ENCODE results near the gene PBRM1. TPM values are rescaled to one million over a fixed set of nuclear protein-coding genes. Genes with fewer than 3 reads are reported as not detected.
"Not testable (repeated sequence)": the region's sequence is repeated elsewhere in the genome, so short reads cannot be mapped to it uniquely, and the experiment has no call there.

Gene PBRM1
- total RNA-seq, 1 experiment from 2014 or later: 42.8 TPM

DNA sequence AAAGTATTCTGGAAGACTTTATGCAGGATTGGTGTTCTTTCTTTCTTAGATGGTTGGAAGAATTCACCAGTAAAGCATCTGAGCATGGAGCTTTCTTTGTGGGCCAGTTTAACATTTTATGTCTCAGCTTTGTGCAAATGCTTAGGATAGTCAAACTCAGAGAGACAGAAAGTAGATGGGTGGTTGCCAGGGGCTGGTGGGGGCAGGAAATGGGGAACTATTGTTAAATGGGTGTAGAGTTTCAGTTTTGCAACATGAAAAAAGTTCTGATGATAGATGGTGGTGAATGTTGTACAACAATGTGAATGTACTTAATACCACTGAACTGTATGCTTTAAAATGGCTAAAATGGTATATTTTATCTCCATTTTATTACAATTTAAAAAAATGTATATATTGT is 45.0 kb upstream of the PBRM1 start:
- ChIA-PET CTCF (no interaction called here), POLR2A (ENCODE audit: unreplicated experiment) (no interaction called here)
- Histone ChIP-seq H3F3A (ENCODE audit: insufficient read depth, low read depth) (no peaks in the 10 kb centered on the region), H3K4me3 (no peak overlapping the region), H3K4me1 (replicated peaks; ENCODE audit: insufficient read depth) (no peaks in the 10 kb centered on the region), H3K79me2 (ENCODE audit: low read depth) (no peaks in the 10 kb centered on the region), H2AFZ (no peak overlapping the region), H4K20me1 (ENCODE audit: insufficient read depth) (no peaks in the 10 kb centered on the region), H3K27me3 (ENCODE audit: insufficient read depth, low read depth) (no peaks in the 10 kb centered on the region), H3K9me3 (ENCODE audit: insufficient read depth, low read depth) (peaks cover 21% of the 10 kb centered on the region), H3K9me2 (ENCODE audit: insufficient read depth) (no peaks in the 10 kb centered on the region), H3K36me3 (ENCODE audit: low read depth) (peaks cover 37% of the 10 kb centered on the region), H3K4me2 (no peak overlapping the region), H3K27ac (no peak overlapping the region)
- intact Hi-C loops (cut with micrococcal nuclease; ENCODE audit: unreplicated experiment): no loop called here
- DNase-seq: no peak
- BruUV-seq (replicated peaks): no TSS peak
- no peak for TF ChIP-seq EZH2 (IDR thresholded peaks at IDR 0.05; ENCODE audit: low read depth)
- TF ChIP-seq, protein P1, sequence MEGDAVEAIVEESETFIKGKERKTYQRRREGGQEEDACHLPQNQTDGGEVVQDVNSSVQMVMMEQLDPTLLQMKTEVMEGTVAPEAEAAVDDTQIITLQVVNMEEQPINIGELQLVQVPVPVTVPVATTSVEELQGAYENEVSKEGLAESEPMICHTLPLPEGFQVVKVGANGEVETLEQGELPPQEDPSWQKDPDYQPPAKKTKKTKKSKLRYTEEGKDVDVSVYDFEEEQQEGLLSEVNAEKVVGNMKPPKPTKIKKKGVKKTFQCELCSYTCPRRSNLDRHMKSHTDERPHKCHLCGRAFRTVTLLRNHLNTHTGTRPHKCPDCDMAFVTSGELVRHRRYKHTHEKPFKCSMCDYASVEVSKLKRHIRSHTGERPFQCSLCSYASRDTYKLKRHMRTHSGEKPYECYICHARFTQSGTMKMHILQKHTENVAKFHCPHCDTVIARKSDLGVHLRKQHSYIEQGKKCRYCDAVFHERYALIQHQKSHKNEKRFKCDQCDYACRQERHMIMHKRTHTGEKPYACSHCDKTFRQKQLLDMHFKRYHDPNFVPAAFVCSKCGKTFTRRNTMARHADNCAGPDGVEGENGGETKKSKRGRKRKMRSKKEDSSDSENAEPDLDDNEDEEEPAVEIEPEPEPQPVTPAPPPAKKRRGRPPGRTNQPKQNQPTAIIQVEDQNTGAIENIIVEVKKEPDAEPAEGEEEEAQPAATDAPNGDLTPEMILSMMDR (conservative IDR thresholded peaks at IDR 0.05): no peak

DNA sequence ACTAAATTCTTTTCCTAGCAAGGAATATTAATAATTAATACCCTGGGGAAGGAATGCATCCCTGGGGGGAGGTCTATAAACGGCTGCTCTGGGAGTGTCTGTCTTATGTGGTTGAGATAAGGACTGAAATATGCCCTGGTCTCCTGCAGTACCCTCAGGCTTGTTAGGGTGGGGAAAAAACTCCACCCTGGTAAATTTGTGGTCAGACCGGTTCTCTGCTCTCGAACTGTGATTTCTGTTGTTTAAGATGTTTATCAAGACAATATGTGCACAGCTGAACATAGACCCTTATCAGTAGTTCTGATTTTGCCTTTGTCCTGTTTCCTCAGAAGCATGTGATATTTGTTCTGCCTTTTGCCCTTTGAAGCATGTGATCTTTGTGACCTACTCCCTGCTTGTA is 43.0 kb upstream of the PBRM1 start:
- H3K4me3 ChIP-seq; H3K4me2 ChIP-seq; BruUV-seq (replicated peaks); H3K9me2 ChIP-seq (ENCODE audit: insufficient read depth); H3F3A ChIP-seq (ENCODE audit: insufficient read depth, low read depth); H3K79me2 ChIP-seq (ENCODE audit: low read depth); H3K4me1 ChIP-seq (replicated peaks; ENCODE audit: insufficient read depth); CTCF ChIA-PET; H3K27ac ChIP-seq; H4K20me1 ChIP-seq (ENCODE audit: insufficient read depth); intact Hi-C loops (cut with micrococcal nuclease; ENCODE audit: unreplicated experiment); H2AFZ ChIP-seq; H3K27me3 ChIP-seq (ENCODE audit: insufficient read depth, low read depth); POLR2A ChIA-PET (ENCODE audit: unreplicated experiment); DNase-seq: not testable (repeated sequence)
- Histone ChIP-seq H3K36me3 (ENCODE audit: low read depth) (peaks cover 26% of the 10 kb centered on the region; the same call in 1 of the 2 replicates), H3K9me3 (ENCODE audit: insufficient read depth, low read depth) (peaks cover 21% of the 10 kb centered on the region)

DNA sequence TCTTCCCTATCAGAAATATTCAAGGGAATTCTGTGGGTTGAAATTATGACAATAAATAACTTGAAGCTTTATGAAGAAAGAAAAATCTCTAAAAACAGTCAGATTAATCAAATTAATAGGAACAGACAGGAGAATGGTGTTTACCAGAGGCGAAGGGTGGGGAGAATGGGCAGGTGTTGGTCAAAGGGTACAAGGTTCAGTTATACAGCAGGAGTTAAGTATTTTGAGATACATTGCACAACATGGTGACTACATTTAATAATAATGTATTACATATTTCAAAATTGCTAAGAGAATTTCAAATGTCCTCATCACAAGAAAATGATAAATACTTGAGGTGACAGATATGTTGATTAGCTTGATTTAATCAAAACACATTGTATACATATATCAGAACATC is 38.8 kb upstream of the PBRM1 start:
- H3K27me3 ChIP-seq (ENCODE audit: insufficient read depth, low read depth): no peaks in the 10 kb centered on the region
- BruUV-seq (replicated peaks): no TSS peak
- H3F3A ChIP-seq (ENCODE audit: insufficient read depth, low read depth): peaks cover 7% of the 10 kb centered on the region; the same call in 1 of the 2 replicates
- no peak overlapping the region for H2AFZ ChIP-seq
- no peaks in the 10 kb centered on the region for H3K9me2 ChIP-seq (ENCODE audit: insufficient read depth)
- H3K4me2 ChIP-seq: no peak overlapping the region
- peaks cover 9% of the 10 kb centered on the region; the same call in 1 of the 2 replicates for H3K36me3 ChIP-seq (ENCODE audit: low read depth)
- CTCF ChIA-PET: no interaction called here
- no peaks in the 10 kb centered on the region for H4K20me1 ChIP-seq (ENCODE audit: insufficient read depth)
- H3K4me1 ChIP-seq (replicated peaks; ENCODE audit: insufficient read depth): no peaks in the 10 kb centered on the region
- H3K79me2 ChIP-seq (ENCODE audit: low read depth): no peaks in the 10 kb centered on the region
- H3K4me3 ChIP-seq: no peak overlapping the region
- TF ChIP-seq, protein P1 (conservative IDR thresholded peaks at IDR 0.05): no peak
- TF ChIP-seq EZH2 (IDR thresholded peaks at IDR 0.05; ENCODE audit: low read depth): no peak
- POLR2A ChIA-PET (ENCODE audit: unreplicated experiment): interaction anchor here (0.6 kb wide), 1 partner anchor 31 kb away, joined by 3 read pairs; no protein-coding TSS in a partner anchor
- intact Hi-C loops (cut with micrococcal nuclease; ENCODE audit: unreplicated experiment): no loop called here
- H3K9me3 ChIP-seq (ENCODE audit: insufficient read depth, low read depth): peaks cover 11% of the 10 kb centered on the region; the same call in 1 of the 2 replicates
- DNase-seq: no peak
- no peak overlapping the region for H3K27ac ChIP-seq

DNA sequence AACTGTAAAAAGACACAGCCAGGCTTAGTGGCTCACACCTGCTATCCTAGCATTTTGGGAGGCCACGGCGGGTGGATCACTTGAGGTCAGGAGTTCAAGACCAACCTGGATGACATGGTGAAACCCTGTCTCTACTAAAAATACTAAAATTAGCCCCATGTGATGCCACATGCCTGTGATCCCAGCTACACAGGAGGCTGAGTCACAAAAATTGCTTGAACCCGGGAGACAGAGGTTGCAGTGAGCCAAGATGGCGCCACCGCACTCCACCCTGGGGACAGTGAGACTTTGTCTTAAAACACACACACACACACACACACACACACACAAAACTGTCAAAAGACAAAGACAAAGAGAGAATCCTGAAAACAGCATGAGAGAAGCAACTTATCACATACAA is 38.2 kb upstream of the PBRM1 start:
- H3K4me2 ChIP-seq: no peak overlapping the region
- no peak overlapping the region for H3K27ac ChIP-seq
- no peaks in the 10 kb centered on the region for H3K79me2 ChIP-seq (ENCODE audit: low read depth)
- BruUV-seq (replicated peaks): no TSS peak
- peaks cover 11% of the 10 kb centered on the region; the same call in 1 of the 2 replicates for H3K9me3 ChIP-seq (ENCODE audit: insufficient read depth, low read depth)
- CTCF ChIA-PET: no interaction called here
- no peaks in the 10 kb centered on the region for H3K9me2 ChIP-seq (ENCODE audit: insufficient read depth)
- POLR2A ChIA-PET (ENCODE audit: unreplicated experiment): no interaction called here
- H2AFZ ChIP-seq: no peak overlapping the region
- intact Hi-C loops (cut with micrococcal nuclease; ENCODE audit: unreplicated experiment): no loop called here
- no peaks in the 10 kb centered on the region for H4K20me1 ChIP-seq (ENCODE audit: insufficient read depth)
- 0 out of 2 replicates have a peak, but pooled peaks cover 9% of the 10 kb centered on the region for H3K36me3 ChIP-seq (ENCODE audit: low read depth)
- H3K4me3 ChIP-seq: no peak overlapping the region
- no peaks in the 10 kb centered on the region for H3K4me1 ChIP-seq (replicated peaks; ENCODE audit: insufficient read depth)
- no peak for TF ChIP-seq EZH2 (IDR thresholded peaks at IDR 0.05; ENCODE audit: low read depth)
- TF ChIP-seq, protein P1 (conservative IDR thresholded peaks at IDR 0.05): no peak
- peaks cover 7% of the 10 kb centered on the region; the same call in 1 of the 2 replicates for H3F3A ChIP-seq (ENCODE audit: insufficient read depth, low read depth)
- no peak for DNase-seq
- no peaks in the 10 kb centered on the region for H3K27me3 ChIP-seq (ENCODE audit: insufficient read depth, low read depth)
